ENCODE results near the gene BTBD16. TPM values are rescaled to one million over a fixed set of nuclear protein-coding genes. Genes with fewer than 3 reads are reported as not detected.

BTBD16 gene
- total RNA-seq, 2 experiments from 2014 or later = 0.06 TPM; not detected in 1

DNA sequence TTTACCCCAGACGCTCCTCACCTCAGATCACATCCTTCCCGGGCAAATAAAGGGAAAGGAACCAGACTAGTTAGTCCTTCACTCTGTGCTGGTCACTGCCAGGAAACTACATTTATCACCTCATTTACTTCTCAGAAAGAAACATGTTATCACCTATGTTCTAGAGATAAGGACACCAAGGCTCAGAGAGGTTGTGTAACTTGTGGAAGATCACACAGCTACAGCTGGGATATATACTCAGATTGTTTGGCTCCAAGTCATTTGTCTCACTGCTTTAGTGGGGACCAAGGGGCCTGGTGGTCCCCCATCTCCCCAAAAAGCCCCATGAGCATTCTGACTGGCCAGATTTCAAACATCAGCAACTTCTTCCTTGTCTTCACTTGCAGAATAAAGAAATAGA, 17.5 kb upstream of the BTBD16 start:
- CTCF ChIA-PET (ENCODE audit: unreplicated experiment) = no interaction called here
- Histone ChIP-seq H3K9me3 (ENCODE audit: low read length) (no peaks in the 10 kb centered on the region), H3K4me3 (ENCODE audit: low read depth, low read length, poor library complexity, severe bottlenecking) (no peak overlapping the region), H3K9me2 (ENCODE audit: insufficient read depth, low read length) (no peaks in the 10 kb centered on the region), H3K4me2 (ENCODE audit: low read length) (no peak overlapping the region), H3K4me1 (ENCODE audit: insufficient read depth, low read length, poor library complexity, severe bottlenecking) (no peaks in the 10 kb centered on the region), H2AFZ (ENCODE audit: low read length) (no peak overlapping the region), H4K20me1 (ENCODE audit: insufficient read depth, low read length) (no peaks in the 10 kb centered on the region), H3K79me2 (ENCODE audit: insufficient read depth, low read depth, low read length) (no peaks in the 10 kb centered on the region), H3K36me3 (ENCODE audit: insufficient read depth, low read length) (no peaks in the 10 kb centered on the region), H3K27ac (ENCODE audit: low read depth, low read length, poor library complexity, severe bottlenecking) (no peak overlapping the region)
- no TSS peak for BruUV-seq (replicated peaks)
- intact Hi-C loops (cut with micrococcal nuclease; ENCODE audit: unreplicated experiment) = no loop called here
- POLR2A ChIA-PET = no interaction called here
- TF ChIP-seq, protein P1, sequence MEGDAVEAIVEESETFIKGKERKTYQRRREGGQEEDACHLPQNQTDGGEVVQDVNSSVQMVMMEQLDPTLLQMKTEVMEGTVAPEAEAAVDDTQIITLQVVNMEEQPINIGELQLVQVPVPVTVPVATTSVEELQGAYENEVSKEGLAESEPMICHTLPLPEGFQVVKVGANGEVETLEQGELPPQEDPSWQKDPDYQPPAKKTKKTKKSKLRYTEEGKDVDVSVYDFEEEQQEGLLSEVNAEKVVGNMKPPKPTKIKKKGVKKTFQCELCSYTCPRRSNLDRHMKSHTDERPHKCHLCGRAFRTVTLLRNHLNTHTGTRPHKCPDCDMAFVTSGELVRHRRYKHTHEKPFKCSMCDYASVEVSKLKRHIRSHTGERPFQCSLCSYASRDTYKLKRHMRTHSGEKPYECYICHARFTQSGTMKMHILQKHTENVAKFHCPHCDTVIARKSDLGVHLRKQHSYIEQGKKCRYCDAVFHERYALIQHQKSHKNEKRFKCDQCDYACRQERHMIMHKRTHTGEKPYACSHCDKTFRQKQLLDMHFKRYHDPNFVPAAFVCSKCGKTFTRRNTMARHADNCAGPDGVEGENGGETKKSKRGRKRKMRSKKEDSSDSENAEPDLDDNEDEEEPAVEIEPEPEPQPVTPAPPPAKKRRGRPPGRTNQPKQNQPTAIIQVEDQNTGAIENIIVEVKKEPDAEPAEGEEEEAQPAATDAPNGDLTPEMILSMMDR (conservative IDR thresholded peaks at IDR 0.05; ENCODE audit: low read length) = no peak
- no peak for TF ChIP-seq EZH2phosphoT487 (IDR thresholded peaks at IDR 0.05; ENCODE audit: borderline replicate concordance, low read depth, low read length)
- DNase-seq (ENCODE audit: low spot score) = no peak

DNA sequence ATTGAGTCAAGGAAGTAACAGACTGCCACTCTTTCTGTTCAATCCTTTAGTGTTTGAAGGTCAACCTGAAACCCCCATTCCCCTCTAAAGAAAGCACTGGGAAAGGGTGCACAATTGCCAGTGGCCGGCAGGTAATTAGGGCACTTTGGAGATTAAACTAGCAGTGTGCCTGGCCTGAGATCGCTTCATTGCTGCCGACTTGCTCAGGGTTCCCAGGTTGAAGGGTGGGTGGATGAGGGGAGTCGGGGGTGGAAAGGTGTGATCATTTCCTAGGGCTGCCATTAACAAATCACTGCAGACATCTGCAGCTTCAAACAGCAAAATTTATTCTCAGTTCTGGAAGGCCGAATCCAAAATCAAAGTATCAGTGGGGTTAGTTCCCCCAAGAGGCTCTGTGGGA, 16.3 kb upstream of the BTBD16 start:
- no peaks in the 10 kb centered on the region for H3K9me3 ChIP-seq (ENCODE audit: low read length)
- no TSS peak for BruUV-seq (replicated peaks)
- intact Hi-C loops (cut with micrococcal nuclease; ENCODE audit: unreplicated experiment) = no loop called here
- H3K4me1 ChIP-seq (ENCODE audit: insufficient read depth, low read length, poor library complexity, severe bottlenecking) = no peaks in the 10 kb centered on the region
- no peaks in the 10 kb centered on the region for H3K79me2 ChIP-seq (ENCODE audit: insufficient read depth, low read depth, low read length)
- H2AFZ ChIP-seq (ENCODE audit: low read length) = no peak overlapping the region
- H4K20me1 ChIP-seq (ENCODE audit: insufficient read depth, low read length) = no peaks in the 10 kb centered on the region
- H3K4me3 ChIP-seq (ENCODE audit: low read depth, low read length, poor library complexity, severe bottlenecking) = no peak overlapping the region
- POLR2A ChIA-PET = no interaction called here
- TF ChIP-seq, protein P1 (conservative IDR thresholded peaks at IDR 0.05; ENCODE audit: low read length) = no peak
- no peak for TF ChIP-seq EZH2phosphoT487 (IDR thresholded peaks at IDR 0.05; ENCODE audit: borderline replicate concordance, low read depth, low read length)
- no peaks in the 10 kb centered on the region for H3K9me2 ChIP-seq (ENCODE audit: insufficient read depth, low read length)
- H3K4me2 ChIP-seq (ENCODE audit: low read length) = no peak overlapping the region
- no peak overlapping the region for H3K27ac ChIP-seq (ENCODE audit: low read depth, low read length, poor library complexity, severe bottlenecking)
- no peak for DNase-seq (ENCODE audit: low spot score)
- no peaks in the 10 kb centered on the region for H3K36me3 ChIP-seq (ENCODE audit: insufficient read depth, low read length)
- CTCF ChIA-PET (ENCODE audit: unreplicated experiment) = no interaction called here

DNA sequence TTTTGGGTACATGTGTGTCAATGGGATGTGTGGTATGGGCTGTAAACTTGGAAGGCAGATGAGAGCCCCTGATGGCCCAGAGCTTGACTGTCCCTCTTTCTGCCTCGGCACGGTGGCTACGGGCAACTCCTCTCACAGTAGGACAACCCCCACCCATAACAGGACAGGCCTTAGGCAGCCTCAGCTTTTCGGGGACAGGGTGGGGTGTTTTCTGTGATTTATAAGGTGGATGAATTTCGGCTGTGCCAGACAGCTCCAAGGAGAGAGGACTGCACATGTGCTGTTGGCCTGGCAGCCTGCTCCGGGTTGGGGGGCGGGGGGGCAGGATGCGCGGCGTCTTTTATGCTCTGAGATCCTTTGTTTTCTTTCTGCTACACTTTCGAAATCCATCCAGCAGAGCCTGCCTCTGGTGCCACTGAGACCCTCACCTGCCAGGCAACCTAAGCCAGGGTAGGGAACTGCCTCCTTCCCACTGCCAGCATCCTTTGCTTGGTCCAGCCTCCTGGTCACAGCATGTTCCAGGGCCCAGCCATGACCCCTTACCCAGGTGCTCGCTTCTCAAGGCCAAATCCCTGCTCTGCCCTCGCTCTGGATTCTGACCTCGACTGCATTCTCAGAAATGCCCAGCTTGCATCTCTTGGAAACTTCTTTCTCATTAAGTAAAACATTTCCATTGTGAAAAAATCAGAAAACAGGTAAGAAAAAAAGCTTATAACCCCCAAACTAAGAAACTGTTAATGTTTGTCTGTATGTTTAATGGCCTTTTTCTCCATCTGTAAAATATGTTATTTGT, 15.4 kb upstream of the BTBD16 start:
- Histone ChIP-seq H3K79me2 (ENCODE audit: insufficient read depth, low read depth, low read length) (no peaks in the 10 kb centered on the region), H3K36me3 (ENCODE audit: insufficient read depth, low read length) (no peaks in the 10 kb centered on the region), H4K20me1 (ENCODE audit: insufficient read depth, low read length) (no peaks in the 10 kb centered on the region), H3K4me2 (ENCODE audit: low read length) (no peak overlapping the region), H3K9me2 (ENCODE audit: insufficient read depth, low read length) (no peaks in the 10 kb centered on the region), H2AFZ (ENCODE audit: low read length) (no peak overlapping the region), H3K4me3 (ENCODE audit: low read depth, low read length, poor library complexity, severe bottlenecking) (no peak overlapping the region), H3K9me3 (ENCODE audit: low read length) (no peaks in the 10 kb centered on the region), H3K4me1 (ENCODE audit: insufficient read depth, low read length, poor library complexity, severe bottlenecking) (no peaks in the 10 kb centered on the region), H3K27ac (ENCODE audit: low read depth, low read length, poor library complexity, severe bottlenecking) (no peak overlapping the region)
- no peak for DNase-seq (ENCODE audit: low spot score)
- ChIA-PET POLR2A (no interaction called here), CTCF (ENCODE audit: unreplicated experiment) (no interaction called here)
- TF ChIP-seq, protein P1 (conservative IDR thresholded peaks at IDR 0.05; ENCODE audit: low read length) = no peak
- no peak for TF ChIP-seq EZH2phosphoT487 (IDR thresholded peaks at IDR 0.05; ENCODE audit: borderline replicate concordance, low read depth, low read length)
- intact Hi-C loops (cut with micrococcal nuclease; ENCODE audit: unreplicated experiment) = no loop called here
- no TSS peak for BruUV-seq (replicated peaks)
